ENCODE data around the gene UROC1.

The UROC1 gene

DNA sequence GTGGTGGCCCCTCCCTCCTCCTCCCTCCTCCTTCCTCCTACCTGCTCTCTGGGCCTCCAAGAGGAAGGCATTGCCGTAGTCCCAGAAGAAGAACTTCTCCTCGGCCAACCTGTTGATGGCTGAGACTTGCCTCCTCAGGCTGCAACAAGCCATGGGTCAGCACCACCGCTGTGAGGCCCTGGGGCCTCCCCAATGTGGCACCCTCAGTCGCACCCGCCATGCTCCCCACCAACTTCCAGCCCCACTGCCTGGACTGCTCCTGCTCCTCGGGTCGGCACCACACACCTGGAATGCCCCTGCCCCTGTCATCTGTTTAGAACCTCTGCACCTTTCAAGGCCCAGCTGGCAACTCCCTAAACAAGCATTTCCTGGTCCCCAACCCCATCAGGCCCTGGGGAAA, 17.6 kb downstream of the UROC1 start:
- H3K36me3 Mint-ChIP-seq (ENCODE audit: insufficient read depth), result no peaks in the 10 kb centered on the region
- DNase-seq (ENCODE audit: low spot score in 2 of 2), result no peak
- peaks cover 5% of the 10 kb centered on the region for H3K27me3 Mint-ChIP-seq
- no peaks in the 10 kb centered on the region for H3K9me3 Mint-ChIP-seq
- H3K27ac Mint-ChIP-seq (ENCODE audit: low read depth), result no peak overlapping the region
- no peak overlapping the region for H3K4me3 Mint-ChIP-seq
- no peak for ATAC-seq (replicated peaks; ENCODE audit: extremely low read depth, poor library complexity, severe bottlenecking)
- no peaks in the 10 kb centered on the region for H3K4me1 Mint-ChIP-seq

DNA sequence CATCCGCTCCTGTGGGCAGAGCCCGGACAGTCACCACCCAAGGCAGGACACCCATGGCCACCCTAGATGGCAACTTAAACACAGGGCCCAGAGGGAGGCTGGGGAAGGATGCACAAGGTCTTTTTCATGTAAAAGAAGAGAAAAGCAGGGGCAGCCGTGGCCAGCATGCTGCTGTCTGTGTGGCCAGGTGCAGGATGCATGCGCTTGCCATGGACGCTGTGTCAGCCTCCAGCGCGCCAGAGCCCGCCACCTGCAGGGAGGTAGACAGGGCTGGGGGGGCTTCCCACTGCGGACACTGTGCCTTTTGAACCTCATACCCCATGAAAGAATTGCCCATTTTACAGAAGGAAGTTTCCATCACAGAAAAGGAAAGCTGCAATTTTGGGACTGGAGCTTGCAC, 18.2 kb downstream of the UROC1 start:
- H3K27me3 Mint-ChIP-seq, result no peaks in the 10 kb centered on the region
- H3K9me3 Mint-ChIP-seq, result no peaks in the 10 kb centered on the region
- no peak for ATAC-seq (replicated peaks; ENCODE audit: extremely low read depth, poor library complexity, severe bottlenecking)
- no peaks in the 10 kb centered on the region for H3K4me1 Mint-ChIP-seq
- H3K36me3 Mint-ChIP-seq (ENCODE audit: insufficient read depth), result no peaks in the 10 kb centered on the region
- H3K27ac Mint-ChIP-seq (ENCODE audit: low read depth), result no peak overlapping the region
- no peak for DNase-seq (ENCODE audit: low spot score in 2 of 2)
- H3K4me3 Mint-ChIP-seq, result no peak overlapping the region

DNA sequence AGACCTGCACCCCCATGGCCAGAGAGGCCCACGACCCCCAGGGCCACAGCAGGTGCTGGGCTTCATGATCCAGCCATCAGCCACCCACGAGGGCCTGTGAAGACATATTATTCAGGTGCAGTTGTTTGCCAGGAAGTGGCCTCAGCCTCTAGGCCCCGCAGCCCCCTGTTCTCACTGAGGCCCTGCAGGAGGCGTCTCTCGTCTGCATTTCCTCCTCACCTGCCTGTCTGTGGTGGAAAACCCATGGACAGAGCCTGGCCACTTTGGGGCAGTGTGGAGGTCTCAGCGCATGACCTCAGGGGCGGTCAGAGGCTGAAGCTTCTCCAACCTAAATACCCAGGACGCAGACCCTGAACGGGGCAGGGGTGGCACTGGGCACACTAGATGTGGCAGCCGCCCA, 18.6 kb downstream of the UROC1 start:
- Mint-ChIP-seq H3K4me3 (no peak overlapping the region), H3K36me3 (ENCODE audit: insufficient read depth) (no peaks in the 10 kb centered on the region), H3K27ac (ENCODE audit: low read depth) (no peak overlapping the region), H3K4me1 (no peaks in the 10 kb centered on the region), H3K9me3 (no peaks in the 10 kb centered on the region), H3K27me3 (no peaks in the 10 kb centered on the region)
- ATAC-seq (replicated peaks; ENCODE audit: extremely low read depth, poor library complexity, severe bottlenecking) (no peak), DNase-seq (ENCODE audit: low spot score in 2 of 2) (no peak)

DNA sequence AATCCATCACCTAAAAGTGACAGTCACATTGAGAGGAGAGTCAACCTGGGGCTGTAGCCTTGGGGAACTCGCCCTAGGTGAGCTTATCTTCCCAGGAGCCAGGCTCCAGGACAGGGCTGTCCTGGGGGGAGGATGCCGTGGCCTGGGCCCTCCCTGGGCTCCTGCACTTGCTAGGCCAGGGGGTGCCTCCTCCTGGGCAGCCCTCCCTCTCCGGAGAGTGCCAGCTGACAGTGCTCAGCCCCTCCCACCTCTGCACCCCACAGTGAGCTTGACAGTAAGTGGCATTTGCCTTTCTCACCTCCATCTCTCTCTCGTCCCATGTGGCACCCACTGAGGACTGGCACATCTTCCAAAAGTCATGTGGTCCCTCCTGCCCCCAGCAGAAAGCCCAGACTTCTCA, 19.1 kb downstream of the UROC1 start:
- ATAC-seq (replicated peaks; ENCODE audit: extremely low read depth, poor library complexity, severe bottlenecking), result no peak
- H3K4me1 Mint-ChIP-seq, result no peaks in the 10 kb centered on the region
- H3K27ac Mint-ChIP-seq (ENCODE audit: low read depth), result no peak overlapping the region
- H3K36me3 Mint-ChIP-seq (ENCODE audit: insufficient read depth), result no peaks in the 10 kb centered on the region
- DNase-seq (ENCODE audit: low spot score in 2 of 2), result no peak
- H3K27me3 Mint-ChIP-seq, result no peaks in the 10 kb centered on the region
- no peak overlapping the region for H3K4me3 Mint-ChIP-seq
- no peaks in the 10 kb centered on the region for H3K9me3 Mint-ChIP-seq

DNA sequence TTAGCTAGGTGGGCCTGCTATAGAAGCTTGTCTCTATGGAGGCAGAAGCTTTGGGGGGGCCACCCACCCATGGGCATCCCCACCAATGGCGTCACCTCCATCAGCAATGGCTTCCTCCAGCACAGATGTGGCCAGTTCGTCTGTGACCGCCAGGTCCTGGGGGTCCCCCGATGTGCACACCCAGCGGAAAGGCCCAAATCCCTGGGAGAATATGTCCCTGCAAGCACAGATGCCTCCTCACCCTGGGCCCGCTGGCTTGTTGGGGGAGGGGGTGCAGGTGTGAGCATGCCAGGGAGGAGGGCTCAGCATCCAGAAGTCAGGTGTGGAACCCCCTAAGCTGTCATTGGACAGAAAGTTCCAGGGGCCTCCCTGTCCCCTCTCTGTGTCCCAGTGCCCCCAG, 19.6 kb downstream of the UROC1 start:
- H3K36me3 Mint-ChIP-seq (ENCODE audit: insufficient read depth), result no peaks in the 10 kb centered on the region
- no peaks in the 10 kb centered on the region for H3K9me3 Mint-ChIP-seq

DNA sequence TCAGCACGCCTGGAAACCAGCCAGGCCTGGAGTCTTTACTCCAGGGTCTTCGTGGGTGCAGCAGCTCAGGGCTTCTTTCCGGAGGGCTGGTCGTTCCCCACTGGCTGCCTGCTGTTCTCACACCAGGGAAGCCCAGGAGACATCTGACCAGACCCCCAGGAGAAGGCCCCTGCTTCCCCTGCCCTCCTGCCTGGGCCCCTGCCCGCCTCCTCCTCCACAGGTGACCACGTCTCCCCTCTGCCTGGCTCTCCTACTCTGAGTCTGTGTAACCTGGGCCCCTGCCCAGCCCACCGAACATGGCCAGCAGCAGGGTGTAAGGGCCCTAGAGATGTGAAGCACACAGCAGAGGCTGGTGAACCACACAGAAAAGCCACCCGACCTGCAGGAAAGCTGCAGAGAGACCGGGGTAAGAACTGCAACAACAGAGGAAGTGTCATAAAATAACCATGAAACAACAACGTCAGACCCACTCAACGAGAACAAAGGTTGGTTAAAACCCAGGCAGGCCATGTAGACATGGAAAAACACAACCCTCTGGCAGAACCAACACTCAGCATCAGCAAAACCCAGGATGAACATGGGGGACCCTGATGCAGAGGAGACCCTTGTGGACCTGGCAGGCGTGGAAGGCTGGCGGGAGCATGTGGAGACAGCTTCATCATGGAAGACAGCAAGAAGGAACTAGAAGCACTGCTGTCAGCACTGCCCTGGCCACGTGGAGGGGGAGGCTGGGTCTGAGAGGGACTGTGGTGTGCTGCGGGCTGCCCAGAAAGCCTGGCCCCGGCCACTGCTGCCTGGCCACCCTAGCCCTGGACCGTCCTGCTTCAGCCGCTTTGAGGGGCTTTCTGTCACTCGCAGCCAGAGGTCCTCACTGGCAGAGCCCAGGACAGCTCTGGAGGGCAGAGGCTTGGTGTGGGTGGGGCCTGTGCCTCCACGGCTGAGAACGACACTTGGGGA, 20.4 kb downstream of the UROC1 start:
- Mint-ChIP-seq H3K9me3 (no peaks in the 10 kb centered on the region), H3K36me3 (ENCODE audit: insufficient read depth) (no peaks in the 10 kb centered on the region), H3K4me3 (no peak overlapping the region), H3K4me1 (no peaks in the 10 kb centered on the region), H3K27ac (ENCODE audit: low read depth) (peak overlapping the region; percentile 79), H3K27me3 (no peaks in the 10 kb centered on the region)
- no peak for DNase-seq (ENCODE audit: low spot score in 2 of 2)
- ATAC-seq (replicated peaks; ENCODE audit: extremely low read depth, poor library complexity, severe bottlenecking), result no peak

More for the DNA sequence above, 19.6 kb downstream of the UROC1 start:
- no peak for DNase-seq (ENCODE audit: low spot score in 2 of 2)
- ATAC-seq (replicated peaks; ENCODE audit: extremely low read depth, poor library complexity, severe bottlenecking), result no peak
- Mint-ChIP-seq H3K27me3 (no peaks in the 10 kb centered on the region), H3K4me1 (no peaks in the 10 kb centered on the region), H3K4me3 (no peak overlapping the region), H3K27ac (ENCODE audit: low read depth) (no peak overlapping the region)

DNA sequence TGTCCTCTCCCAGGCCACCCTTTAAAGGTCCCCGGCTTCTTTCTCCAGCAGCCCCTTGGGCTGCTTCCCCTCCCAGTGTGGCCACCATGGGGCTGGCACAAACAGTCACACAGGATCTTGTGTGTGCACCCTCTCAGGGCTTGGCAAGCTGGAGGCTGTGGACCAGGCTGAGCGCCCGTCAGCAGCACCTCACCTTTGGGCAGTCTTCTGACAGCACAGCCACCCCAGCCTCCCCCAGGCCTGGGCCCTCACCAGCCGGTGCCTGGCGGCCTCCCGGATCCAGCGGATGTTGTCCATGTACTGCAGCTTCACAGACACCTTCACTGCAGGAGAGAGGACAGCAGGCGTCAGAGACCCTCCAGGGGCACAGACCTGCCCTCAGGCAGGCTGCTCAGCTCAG, 21.8 kb downstream of the UROC1 start:
- Mint-ChIP-seq H3K9me3 (no peaks in the 10 kb centered on the region), H3K27ac (ENCODE audit: low read depth) (no peak overlapping the region), H3K36me3 (ENCODE audit: insufficient read depth) (no peaks in the 10 kb centered on the region), H3K27me3 (no peaks in the 10 kb centered on the region), H3K4me3 (no peak overlapping the region), H3K4me1 (no peaks in the 10 kb centered on the region)
- ATAC-seq (replicated peaks; ENCODE audit: extremely low read depth, poor library complexity, severe bottlenecking), result no peak
- no peak for DNase-seq (ENCODE audit: low spot score in 2 of 2)

DNA sequence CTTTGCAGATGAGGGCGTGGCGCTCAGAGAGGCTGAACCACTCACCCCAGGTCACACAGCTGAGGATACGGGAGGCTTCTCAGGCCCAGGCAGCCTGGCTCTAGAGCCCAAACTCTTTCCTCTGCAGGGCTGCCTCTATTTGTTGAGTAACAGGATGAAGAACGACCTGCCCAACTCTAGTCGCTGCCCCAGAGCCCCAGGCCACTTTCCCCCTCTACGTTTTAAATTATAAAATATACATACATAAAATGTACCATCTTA, 22.7 kb downstream of the UROC1 start:
- no peaks in the 10 kb centered on the region for H3K27me3 Mint-ChIP-seq
- DNase-seq (ENCODE audit: low spot score in 2 of 2) (no peak), ATAC-seq (replicated peaks; ENCODE audit: extremely low read depth, poor library complexity, severe bottlenecking) (no peak)
- no peak overlapping the region for H3K4me3 Mint-ChIP-seq
- no peaks in the 10 kb centered on the region for H3K4me1 Mint-ChIP-seq
- no peaks in the 10 kb centered on the region for H3K36me3 Mint-ChIP-seq (ENCODE audit: insufficient read depth)
- no peaks in the 10 kb centered on the region for H3K9me3 Mint-ChIP-seq
- H3K27ac Mint-ChIP-seq (ENCODE audit: low read depth), result no peak overlapping the region

DNA sequence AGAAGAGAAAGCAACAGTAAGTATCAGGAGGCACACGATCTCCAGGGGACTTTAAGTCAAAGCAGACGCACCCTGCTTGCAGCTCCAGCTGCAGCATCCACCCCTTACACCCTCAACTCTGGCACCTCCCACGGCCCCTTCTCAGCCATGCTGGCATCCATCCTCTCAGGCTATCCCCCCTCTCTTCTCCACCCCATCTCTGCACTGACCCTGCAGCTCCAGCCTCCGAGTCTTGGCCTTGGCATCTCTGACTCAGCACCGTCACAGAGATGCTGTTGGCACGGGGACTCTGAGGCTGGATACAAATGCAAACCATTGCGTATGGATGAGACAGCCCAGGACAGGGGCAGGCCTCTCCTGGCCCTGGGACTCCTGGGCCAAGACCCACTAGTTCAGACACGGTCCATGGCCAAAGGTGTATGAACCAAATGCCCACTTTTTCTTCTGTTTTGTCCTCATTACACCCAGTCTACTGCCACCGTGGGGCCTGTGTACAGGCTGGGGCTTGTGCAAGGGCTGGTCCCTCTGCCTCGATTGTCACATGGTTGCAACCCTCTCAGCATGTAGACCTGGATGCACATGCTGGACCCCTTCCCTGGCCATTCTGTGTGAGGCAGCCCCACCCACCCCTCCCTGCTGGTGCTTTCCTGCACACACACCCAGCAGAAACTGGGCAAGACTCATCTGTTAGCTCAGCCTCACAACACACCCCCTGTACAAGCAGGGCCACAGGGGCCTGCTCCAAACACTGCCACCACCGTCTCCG, 23.2 kb downstream of the UROC1 start:
- H3K9me3 Mint-ChIP-seq, result no peaks in the 10 kb centered on the region

DNA sequence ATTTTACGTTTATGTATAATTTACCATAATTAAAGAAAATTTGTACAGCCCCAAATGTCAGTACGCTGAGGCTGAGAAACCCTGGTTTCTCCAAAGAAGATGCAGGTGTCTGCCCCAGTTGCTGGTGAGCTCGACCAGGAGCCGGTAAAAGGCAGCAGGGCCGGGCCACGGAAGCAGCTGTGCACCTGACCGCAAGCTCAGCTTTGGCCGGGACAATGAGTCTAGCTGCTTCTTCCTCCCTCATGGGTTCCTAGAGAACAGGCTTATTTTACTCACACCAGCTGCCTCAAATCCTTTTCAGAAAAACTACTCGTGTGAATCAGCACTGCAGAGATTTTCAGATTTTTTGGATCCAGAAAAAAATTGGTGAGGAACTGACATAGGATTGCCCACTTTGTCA, 23.8 kb downstream of the UROC1 start:
- Mint-ChIP-seq H3K9me3 (no peaks in the 10 kb centered on the region), H3K27ac (ENCODE audit: low read depth) (no peak overlapping the region), H3K27me3 (no peaks in the 10 kb centered on the region), H3K4me1 (no peaks in the 10 kb centered on the region), H3K36me3 (ENCODE audit: insufficient read depth) (peaks cover 1% of the 10 kb centered on the region), H3K4me3 (no peak overlapping the region)
- ATAC-seq (replicated peaks; ENCODE audit: extremely low read depth, poor library complexity, severe bottlenecking) (no peak), DNase-seq (ENCODE audit: low spot score in 2 of 2) (no peak)

More for the DNA sequence above, 23.2 kb downstream of the UROC1 start:
- Mint-ChIP-seq H3K4me3 (no peak overlapping the region), H3K27ac (ENCODE audit: low read depth) (no peak overlapping the region), H3K4me1 (no peaks in the 10 kb centered on the region), H3K36me3 (ENCODE audit: insufficient read depth) (no peaks in the 10 kb centered on the region), H3K27me3 (no peaks in the 10 kb centered on the region)
- ATAC-seq (replicated peaks; ENCODE audit: extremely low read depth, poor library complexity, severe bottlenecking) (no peak), DNase-seq (ENCODE audit: low spot score in 2 of 2) (no peak)

DNA sequence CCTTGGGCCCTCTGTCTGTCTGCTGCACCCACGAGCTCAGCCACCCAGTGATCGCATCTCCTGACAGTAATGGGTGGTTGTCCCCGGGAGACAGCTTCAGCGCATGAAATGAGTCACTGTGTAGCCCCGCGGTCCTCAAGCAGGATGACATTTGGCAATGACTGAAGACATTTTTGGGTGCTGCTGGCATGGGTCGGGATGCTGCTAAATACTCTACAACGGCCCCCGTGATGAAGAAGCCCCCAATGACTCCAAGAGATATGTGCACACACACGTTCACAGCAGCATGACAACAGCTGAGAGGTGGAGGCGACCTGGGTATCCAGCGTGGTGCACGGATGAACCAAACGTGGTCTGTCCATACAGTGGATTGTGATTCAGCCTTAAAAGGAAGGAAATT, 24.5 kb downstream of the UROC1 start:
- H3K27ac Mint-ChIP-seq (ENCODE audit: low read depth), result no peak overlapping the region
- no peaks in the 10 kb centered on the region for H3K4me1 Mint-ChIP-seq
- ATAC-seq (replicated peaks; ENCODE audit: extremely low read depth, poor library complexity, severe bottlenecking), result no peak
- peaks cover 1% of the 10 kb centered on the region for H3K36me3 Mint-ChIP-seq (ENCODE audit: insufficient read depth)
- no peaks in the 10 kb centered on the region for H3K9me3 Mint-ChIP-seq
- H3K4me3 Mint-ChIP-seq, result no peak overlapping the region
- no peak for DNase-seq (ENCODE audit: low spot score in 2 of 2)
- no peaks in the 10 kb centered on the region for H3K27me3 Mint-ChIP-seq

DNA sequence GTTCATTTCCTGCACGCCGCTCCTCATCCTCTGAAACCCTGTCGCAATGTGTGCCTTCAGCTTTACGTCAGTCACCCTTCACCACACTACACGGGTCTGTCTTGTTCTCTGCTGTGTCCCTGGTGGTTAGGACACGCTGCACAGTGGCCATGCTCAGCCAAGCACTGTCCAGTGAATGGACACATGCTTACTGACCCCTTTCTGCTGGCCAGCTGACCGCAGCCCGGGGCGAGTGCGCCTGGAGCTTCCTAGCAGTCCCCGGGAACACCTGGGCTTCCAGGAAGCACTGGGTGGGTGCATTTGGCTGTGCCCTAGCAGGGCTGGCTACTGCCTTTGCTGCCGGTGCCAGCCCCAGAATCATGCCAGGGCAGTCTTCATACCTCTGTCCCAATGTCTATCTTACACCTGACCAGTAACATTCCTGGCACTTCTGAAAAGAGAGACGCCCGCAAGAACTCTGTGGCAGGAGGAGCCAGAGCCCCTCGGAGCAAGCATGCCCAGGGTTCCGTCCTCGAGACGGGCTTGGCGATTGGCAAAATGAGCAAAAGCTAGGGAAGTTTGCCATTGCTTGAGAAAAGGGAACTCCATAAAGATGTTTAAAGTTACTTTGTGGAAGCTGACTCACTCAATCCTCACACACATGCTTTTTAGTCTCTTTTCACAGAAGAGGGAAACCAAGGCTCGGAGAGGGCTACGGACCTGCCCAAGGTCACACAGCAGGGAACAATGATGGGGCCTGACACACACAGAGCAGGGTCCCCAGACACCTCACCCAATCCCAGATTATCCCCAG, 26.2 kb downstream of the UROC1 start:
- Mint-ChIP-seq H3K4me1 (peaks cover 8% of the 10 kb centered on the region), H3K27ac (ENCODE audit: low read depth) (no peak overlapping the region), H3K27me3 (no peaks in the 10 kb centered on the region), H3K36me3 (ENCODE audit: insufficient read depth) (peaks cover 1% of the 10 kb centered on the region), H3K4me3 (no peak overlapping the region), H3K9me3 (no peaks in the 10 kb centered on the region)
- ATAC-seq (replicated peaks; ENCODE audit: extremely low read depth, poor library complexity, severe bottlenecking) (no peak), DNase-seq (ENCODE audit: low spot score in 2 of 2) (no peak)

All from central memory CD8-positive, alpha-beta T cell (primary cell).